ENCODE measurements around the gene SCAMP4. TPM values are rescaled to one million over a fixed set of nuclear protein-coding genes. Genes with fewer than 3 reads are reported as not detected.

Gene SCAMP4
- total and polyA plus RNA-seq, 3 donors from 2014 or later: 50.1 to 108 (median 80.1) TPM

GRCh38 chr19:1947651-1948209 lies 42.5 kb downstream of the SCAMP4 start:
- Histone ChIP-seq H3K27ac (no peak overlapping the region), H3K36me3 (ENCODE audit: low read depth, missing control alignments) (no peaks in the 10 kb centered on the region), H3K9me3 (no peaks in the 10 kb centered on the region), H3K4me1 (peaks cover 5% of the 10 kb centered on the region), H3K4me3 (no peak overlapping the region), H3K27me3 (no peaks in the 10 kb centered on the region)
- TF ChIP-seq POLR2A (IDR thresholded peaks at IDR 0.05): no peak
- no peak for DNase-seq
- 91 to 93% methylated on average over 5 to 34 of the region's 34 CpGs for WGBS, 2 donors
- intact Hi-C loops (cut with DNase I; ENCODE audit: low total_unique reads): no loop called here

DNA sequence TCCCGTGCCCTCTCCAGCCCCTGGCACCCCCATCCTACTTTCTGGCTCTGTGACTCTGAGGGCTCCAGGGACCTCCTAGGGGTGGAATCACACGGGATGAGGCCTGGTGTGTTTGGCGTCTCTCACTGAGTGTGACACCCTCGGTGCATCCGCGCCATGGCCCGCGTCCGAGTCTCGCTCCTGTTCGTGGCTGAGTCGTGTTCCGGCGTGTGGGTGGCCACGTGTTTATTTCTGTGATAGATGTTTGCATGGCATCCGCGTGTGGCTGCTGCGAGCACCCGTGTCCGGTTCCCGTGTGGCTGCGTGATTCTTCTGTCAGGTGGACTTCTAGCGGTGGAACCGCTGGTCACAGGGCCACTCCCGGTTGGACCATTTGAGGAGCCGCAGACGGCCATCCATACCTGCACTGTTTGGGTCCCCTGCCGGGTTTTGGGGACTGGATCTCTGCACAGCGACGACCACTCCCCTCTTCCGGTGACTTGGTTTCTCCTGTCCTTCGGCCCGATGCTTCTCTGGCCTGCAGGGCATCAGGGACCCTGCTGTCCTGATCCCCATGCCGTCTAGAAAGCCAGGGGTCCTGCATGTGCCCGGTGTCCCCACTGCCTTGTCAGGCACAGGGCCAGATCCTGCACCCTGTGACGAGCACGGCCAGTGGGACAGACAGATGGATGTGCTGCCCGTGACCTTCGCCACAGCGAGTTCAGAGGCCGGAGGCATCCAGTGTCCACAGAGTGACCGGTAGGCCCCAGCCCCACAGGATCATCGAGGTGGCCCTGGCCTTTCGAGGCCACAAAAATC lies 44.3 kb downstream of the SCAMP4 start:
- H3K27me3 ChIP-seq: no peaks in the 10 kb centered on the region
- no peak for DNase-seq
- no peaks in the 10 kb centered on the region for H3K36me3 ChIP-seq (ENCODE audit: low read depth, missing control alignments)
- H3K9me3 ChIP-seq: no peaks in the 10 kb centered on the region
- TF ChIP-seq CTCF (IDR thresholded peaks at IDR 0.05) (no peak), POLR2A (IDR thresholded peaks at IDR 0.05) (no peak)
- H3K27ac ChIP-seq: no peak overlapping the region
- H3K4me3 ChIP-seq: no peak overlapping the region
- no peaks in the 10 kb centered on the region for H3K4me1 ChIP-seq
- intact Hi-C loops (cut with DNase I; ENCODE audit: low total_unique reads): no loop called here
- WGBS, 2 donors: 93 to 96% methylated on average over 42 to 44 of the region's 44 CpGs

DNA sequence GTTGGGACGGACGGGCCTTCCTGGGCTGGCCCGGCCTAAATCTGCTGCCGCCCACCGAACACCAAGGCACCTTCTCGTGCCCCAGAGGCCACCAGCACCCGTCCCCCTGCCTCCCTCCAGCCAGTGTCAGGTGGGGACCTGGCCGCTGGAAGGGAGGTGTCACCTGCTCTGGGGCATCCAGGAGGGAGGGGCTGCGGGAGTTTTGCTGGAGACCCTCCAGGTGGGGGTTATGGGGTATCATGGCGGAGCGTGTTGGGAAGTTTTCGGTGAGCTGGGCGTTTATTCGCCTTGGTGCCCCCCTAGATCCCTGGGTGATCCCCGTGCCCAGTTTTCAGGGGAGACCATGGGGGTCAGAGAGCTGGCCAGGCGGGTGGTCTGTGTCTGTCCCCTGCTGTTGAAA lies 45.4 kb downstream of the SCAMP4 start:
- Histone ChIP-seq H3K4me3 (no peak overlapping the region), H3K4me1 (no peaks in the 10 kb centered on the region), H3K36me3 (ENCODE audit: low read depth, missing control alignments) (no peaks in the 10 kb centered on the region), H3K27me3 (no peaks in the 10 kb centered on the region), H3K27ac (no peak overlapping the region), H3K9me3 (no peaks in the 10 kb centered on the region)
- intact Hi-C loops (cut with DNase I; ENCODE audit: low total_unique reads): no loop called here
- TF ChIP-seq CTCF (IDR thresholded peaks at IDR 0.05) (no peak), POLR2A (IDR thresholded peaks at IDR 0.05) (no peak)
- no peak for DNase-seq
- 95 to 96% methylated on average over 12 to 16 of the region's 16 CpGs for WGBS, 2 donors

DNA sequence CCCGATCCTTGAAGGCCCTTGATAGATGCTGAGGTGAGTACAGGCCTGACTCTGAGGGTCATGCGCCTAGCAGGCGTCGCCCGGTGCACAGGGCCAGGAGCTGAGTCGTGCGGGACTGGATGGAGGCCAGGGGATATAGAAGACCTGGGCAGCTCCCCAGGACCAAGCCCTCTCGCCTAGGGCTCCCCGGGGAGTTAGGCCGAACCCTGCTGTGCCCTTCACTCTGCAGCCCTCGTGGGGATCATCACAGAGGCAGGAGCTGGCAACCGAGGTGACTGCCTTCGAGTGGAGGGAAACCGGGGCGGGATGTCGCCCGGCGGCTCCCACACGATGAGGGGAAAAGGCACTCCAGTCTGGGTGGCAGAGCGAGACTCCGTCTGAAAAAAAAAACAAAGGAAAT lies 47.4 kb downstream of the SCAMP4 start:
- DNase-seq: no peak
- WGBS, 2 donors: 85 to 90% methylated on average over 15 to 21 of the region's 21 CpGs
- H3K27me3 ChIP-seq: no peaks in the 10 kb centered on the region
- H3K27ac ChIP-seq: no peak overlapping the region
- intact Hi-C loops (cut with DNase I; ENCODE audit: low total_unique reads): no loop called here
- TF ChIP-seq POLR2A (IDR thresholded peaks at IDR 0.05): no peak
- no peak for TF ChIP-seq CTCF (IDR thresholded peaks at IDR 0.05)
- no peaks in the 10 kb centered on the region for H3K9me3 ChIP-seq
- H3K36me3 ChIP-seq (ENCODE audit: low read depth, missing control alignments): no peaks in the 10 kb centered on the region
- H3K4me3 ChIP-seq: no peak overlapping the region
- no peaks in the 10 kb centered on the region for H3K4me1 ChIP-seq

- 89 to 90% methylated on average over 10 to 19 of the region's 19 CpGs for WGBS, 2 donors
- intact Hi-C loops (cut with DNase I; ENCODE audit: low total_unique reads): no loop called here
- TF ChIP-seq CTCF (IDR thresholded peaks at IDR 0.05): no peak
- no peak for TF ChIP-seq POLR2A (IDR thresholded peaks at IDR 0.05)
Measured at GRCh38 chr19:1953037-1953436, 47.8 kb downstream of the SCAMP4 start.

More at GRCh38 chr19:1953037-1953436, 47.8 kb downstream of the SCAMP4 start:
- DNase-seq: no peak
- Histone ChIP-seq H3K36me3 (ENCODE audit: low read depth, missing control alignments) (no peaks in the 10 kb centered on the region), H3K27me3 (no peaks in the 10 kb centered on the region), H3K4me3 (no peak overlapping the region), H3K27ac (no peak overlapping the region), H3K9me3 (no peaks in the 10 kb centered on the region), H3K4me1 (no peaks in the 10 kb centered on the region)
